Raji (cell line): ENCODE data around the gene TGDS.

ENCODE experiments used
- POLR2A ChIP-seq: IDR thresholded peaks from 2 replicates; pipeline ENCODE4 v1.6.1; 2011; ENCODE audit warnings: low read depth, low read length, control low read depth; ENCODE audit not compliant: insufficient read depth

The TGDS gene

DNA sequence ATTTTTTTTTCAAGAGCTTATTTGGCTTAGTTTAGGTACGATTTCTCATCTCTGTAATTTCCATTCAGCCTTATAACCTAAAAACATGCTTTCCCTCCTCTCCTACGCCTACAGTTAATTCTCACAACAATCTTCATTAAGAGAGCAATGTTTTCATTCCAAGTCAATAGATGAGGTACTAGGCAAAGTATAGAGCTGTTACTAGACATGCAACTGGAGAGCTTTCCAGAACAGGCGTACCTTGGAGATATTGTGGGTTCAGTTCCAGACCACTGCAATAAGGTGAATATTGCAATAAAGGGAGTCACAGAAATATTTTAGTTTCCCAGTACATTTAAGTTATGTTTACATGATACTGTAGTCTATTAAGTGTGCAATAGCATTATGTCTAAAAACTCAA, 34.8 kb downstream of the TGDS start:
- no peak for TF ChIP-seq POLR2A

DNA sequence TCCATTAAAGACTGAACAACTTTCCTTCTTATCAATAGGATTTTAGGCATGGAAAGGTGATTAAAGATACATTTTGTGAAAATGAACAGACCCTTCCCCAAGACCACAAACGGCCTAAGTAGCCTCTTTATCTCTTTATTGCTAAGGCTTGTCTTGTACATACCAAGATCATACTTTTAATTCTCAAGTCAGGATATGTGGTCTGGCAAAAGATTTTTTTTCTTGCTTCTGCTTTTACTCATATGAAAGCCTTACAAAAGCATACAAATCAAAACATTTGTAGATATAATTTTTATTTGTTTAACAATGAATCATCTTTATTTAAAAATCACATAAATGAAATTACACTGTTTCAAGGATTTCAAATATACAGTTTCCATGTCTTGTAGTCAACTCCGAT, 35.8 kb downstream of the TGDS start:
- no peak for TF ChIP-seq POLR2A

DNA sequence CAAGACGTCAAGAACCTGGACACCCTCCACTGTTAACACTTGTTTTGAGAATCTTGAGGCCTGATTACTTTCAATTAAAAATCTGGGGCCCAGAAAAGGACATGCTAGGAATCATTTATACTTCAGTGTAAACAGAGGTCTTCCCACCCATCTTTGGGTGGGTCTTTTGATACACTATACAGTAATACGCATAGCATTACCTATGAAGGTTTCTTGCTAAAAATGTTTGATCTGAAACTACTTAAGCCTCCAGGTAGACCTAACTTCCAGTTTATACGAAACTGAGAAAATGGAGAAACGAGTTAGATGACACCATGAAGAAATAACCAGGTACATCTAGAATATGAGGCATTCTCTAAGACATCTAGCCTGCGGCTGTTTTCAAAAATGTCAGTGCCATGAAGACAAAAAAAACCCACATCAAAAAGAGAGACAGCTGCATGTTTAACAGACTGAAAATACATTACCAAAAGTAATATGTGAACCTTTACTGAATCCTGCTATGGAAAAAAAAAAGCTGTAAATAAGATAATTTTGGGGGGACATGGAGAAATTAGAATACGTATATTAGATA, 36.6 kb downstream of the TGDS start:
- TF ChIP-seq POLR2A: no peak

- no peak for TF ChIP-seq POLR2A
Measured at GRCh38 chr13:94558716-94559115, 37.2 kb downstream of the TGDS start.

DNA sequence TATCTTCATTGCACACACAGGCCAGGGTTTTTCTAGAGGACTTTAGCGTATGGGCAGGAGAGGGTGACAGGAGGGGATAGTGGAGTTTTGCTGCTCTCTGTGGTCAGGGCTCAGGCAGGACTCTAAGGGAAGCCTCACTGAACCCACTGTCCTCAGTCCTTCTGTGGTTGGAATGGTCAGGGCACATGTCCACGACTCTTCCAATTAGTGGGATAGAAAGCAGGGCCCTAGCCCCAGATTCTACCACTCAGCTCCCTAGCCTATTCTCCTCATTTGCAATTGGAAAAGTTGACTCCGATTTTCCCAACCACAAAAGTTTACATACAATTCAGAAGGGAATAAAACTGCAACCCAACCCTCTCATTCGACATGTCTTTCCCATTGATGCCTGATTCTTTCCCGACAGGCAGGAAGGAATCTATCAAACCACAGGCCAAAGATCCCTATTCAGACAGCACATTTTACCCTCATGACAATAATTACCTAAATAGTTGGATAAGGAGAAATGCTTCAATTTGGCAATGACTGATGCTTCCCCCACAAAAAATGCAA, 38.2 kb downstream of the TGDS start:
- no peak for TF ChIP-seq POLR2A

- no peak for TF ChIP-seq POLR2A
Measured at GRCh38 chr13:94556621-94557020, 39.3 kb downstream of the TGDS start.

DNA sequence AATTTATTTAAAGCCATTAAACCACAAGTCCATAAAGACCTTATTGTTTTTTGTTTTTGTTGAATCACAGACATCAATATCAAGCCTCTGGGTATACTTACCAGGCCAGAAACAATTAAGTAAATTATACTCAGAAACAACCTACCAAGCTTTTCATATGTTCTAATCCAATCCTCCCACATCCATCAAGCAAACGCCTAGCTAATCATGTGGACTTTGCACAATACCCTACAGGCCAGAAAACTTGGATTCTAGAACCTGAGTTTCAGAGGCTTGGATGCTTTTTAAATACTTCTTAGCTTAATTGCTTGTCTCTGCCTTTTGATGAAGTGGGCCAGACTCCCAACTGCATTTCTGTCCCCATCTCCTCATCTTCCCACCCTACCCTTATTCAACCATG, 39.9 kb downstream of the TGDS start:
- no peak for TF ChIP-seq POLR2A

DNA sequence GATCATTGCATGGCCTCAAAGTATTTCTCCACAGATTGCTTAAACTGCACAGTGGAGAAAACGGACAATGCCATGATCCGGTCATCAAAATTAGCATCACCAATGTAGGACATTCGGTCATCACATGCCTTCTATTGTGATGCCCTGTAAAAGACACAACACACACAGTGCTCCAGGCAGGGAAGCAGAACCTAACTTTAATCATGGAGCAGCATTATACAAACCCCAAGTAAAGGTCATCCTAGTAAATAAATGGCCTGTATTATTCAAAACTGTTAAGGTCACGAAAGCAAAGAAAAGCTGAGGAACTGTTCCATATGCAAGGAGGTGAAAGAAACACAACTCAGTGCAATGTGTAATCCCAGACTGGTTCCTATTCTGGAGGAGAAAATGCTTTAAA, 42.2 kb downstream of the TGDS start:
- no peak for TF ChIP-seq POLR2A

GRCh38 chr13:94552095-94552494, 43.9 kb downstream of the TGDS start:
- no peak for TF ChIP-seq POLR2A

- TF ChIP-seq POLR2A: no peak
Measured at GRCh38 chr13:94550062-94550738, 45.8 kb downstream of the TGDS start.

DNA sequence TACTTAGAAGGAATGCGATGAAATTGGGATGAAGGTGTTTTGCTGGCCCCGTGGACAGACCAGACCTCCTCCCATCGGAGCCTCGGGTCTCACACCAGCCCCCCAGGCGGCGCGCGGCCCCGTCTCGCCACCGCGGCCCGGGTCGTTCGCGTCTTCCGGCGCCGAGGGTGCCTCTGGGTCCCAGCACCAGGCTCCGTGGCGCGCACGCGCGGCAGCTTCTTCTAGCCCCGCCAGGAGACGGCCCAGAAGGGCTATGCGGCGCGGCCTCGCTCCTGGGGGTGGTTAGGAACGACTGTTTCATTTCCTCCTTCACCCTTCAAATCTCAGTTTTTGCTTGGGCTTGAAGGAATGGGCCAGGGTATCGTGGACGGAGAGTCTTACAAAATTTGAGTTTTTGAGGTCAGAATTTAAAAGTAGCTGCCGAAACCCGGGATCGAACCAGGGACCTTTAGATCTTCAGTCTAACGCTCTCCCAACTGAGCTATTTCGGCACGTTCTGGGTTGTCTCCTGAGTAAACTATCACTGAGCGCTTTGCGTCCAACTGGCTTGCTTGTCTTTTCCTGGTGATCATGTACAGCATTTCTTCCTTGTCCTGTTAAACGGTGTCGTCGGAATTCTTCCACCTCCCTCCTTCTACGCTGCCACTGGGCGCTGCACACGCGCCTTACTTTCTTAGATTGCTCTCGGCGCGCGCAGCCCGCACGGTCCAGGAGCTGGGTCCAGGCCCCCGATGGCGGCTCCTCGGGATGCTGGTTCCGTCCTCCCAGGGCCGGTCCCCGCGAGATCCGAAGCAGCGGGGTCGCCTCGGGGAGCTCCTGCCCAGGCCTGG, 46.5 kb downstream of the TGDS start:
- peak; percentile 82 for TF ChIP-seq POLR2A

GRCh38 chr13:94548821-94549231, 47.1 kb downstream of the TGDS start:
- TF ChIP-seq POLR2A: no peak

DNA sequence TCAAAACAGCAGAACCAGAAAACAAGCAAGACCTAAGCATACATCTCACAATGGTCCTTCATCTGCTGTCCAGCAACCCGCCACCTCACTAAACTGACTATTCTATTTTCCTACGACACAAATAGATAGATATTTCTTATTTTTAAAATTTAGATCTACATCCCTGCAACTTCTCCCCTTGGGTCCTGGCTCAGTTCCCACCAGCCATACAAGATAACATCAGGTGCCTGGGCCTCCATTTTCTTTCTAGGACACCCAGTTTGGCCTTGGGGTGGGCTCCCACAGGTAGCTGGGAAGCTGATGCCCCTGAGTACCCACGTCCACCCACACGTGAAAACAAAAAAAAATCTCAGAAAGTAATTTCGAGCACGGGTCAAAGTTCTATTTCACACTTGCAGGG, 47.6 kb downstream of the TGDS start:
- no peak for TF ChIP-seq POLR2A

DNA sequence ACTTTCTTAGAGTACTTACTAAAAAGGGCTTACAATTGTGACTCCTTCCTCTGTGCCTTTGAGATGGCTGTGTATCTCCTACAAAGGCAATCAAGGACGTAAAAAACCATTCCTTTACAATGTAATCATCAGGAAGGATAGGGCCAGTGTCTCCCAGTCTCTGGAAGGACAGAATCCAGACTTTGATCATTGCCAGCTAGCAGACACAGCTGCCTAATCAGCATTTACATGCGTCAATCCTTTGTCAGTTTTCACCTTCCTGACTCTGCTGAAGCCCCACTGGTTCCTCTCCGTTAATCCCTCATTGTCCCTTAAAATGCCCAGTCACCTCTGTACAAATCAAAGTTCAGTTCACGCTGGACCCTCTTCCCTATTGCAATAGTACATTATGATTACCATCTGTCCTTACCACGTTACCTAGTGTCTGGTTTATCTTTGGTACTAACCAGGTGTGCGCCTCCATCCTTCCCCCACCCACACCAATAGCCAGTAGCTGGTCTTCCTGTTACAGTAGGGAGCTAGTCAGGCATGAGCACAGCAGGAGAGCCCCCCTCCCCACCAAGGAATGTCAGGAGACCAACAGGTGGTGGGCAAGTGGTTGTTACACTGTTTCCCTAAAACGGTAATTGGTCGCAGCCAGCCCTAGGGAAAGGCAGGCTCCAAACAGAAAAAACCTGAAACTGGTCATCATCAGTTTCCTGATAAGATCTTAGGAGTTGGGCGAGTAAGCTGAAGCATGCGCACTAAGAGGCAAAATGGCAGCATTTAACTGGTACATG, 49.7 kb downstream of the TGDS start:
- no peak for TF ChIP-seq POLR2A

- no peak for TF ChIP-seq POLR2A
Measured at GRCh38 chr13:94544922-94545321, 51.0 kb downstream of the TGDS start.

GRCh38 chr13:94542917-94543316, 53.0 kb downstream of the TGDS start:
- no peak for TF ChIP-seq POLR2A
